ENCODE data around the gene CHST3.

DNA sequence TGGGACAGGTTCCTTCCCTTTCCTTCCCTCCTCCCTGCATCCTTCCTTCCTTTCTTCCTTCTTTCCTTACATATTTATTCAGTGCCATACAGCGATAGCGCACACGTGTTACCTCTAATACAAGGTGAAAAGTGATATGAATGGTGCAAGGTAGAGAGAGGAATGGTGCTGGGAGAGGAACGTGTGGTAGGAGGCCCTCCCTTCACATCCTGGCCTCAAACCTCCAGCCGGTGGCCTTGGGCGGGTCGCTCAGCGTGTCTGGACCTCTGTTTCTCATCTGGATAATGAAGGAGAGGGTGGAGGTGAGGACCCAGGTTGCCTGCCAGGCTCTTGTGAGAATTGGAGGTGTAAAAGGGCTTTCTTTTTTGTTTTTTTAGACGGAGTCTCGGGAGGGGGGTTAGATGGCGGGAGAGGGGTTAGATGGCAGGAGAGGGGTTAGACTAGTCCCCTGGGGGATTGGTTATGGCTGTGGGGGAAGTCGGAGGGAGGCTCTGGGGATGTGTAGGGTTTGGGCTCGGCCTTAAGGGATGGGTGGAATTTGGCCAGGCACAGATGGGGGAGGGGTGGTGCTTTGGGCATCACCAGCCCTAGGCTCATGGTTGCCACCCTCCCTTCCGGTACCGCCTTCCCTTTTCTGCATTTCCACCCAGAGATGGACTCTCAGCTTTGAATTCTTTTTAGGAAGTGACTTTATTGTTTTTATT, 14.9 kb downstream of the CHST3 start:
- TF ChIP-seq, protein P1, sequence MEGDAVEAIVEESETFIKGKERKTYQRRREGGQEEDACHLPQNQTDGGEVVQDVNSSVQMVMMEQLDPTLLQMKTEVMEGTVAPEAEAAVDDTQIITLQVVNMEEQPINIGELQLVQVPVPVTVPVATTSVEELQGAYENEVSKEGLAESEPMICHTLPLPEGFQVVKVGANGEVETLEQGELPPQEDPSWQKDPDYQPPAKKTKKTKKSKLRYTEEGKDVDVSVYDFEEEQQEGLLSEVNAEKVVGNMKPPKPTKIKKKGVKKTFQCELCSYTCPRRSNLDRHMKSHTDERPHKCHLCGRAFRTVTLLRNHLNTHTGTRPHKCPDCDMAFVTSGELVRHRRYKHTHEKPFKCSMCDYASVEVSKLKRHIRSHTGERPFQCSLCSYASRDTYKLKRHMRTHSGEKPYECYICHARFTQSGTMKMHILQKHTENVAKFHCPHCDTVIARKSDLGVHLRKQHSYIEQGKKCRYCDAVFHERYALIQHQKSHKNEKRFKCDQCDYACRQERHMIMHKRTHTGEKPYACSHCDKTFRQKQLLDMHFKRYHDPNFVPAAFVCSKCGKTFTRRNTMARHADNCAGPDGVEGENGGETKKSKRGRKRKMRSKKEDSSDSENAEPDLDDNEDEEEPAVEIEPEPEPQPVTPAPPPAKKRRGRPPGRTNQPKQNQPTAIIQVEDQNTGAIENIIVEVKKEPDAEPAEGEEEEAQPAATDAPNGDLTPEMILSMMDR (conservative IDR thresholded peaks at IDR 0.05), result no peak
- TF ChIP-seq ZFX (IDR thresholded peaks at IDR 0.05), result no peak

All from C4-2B (cell line).